ENCODE results near the gene ERCC6.

DNA sequence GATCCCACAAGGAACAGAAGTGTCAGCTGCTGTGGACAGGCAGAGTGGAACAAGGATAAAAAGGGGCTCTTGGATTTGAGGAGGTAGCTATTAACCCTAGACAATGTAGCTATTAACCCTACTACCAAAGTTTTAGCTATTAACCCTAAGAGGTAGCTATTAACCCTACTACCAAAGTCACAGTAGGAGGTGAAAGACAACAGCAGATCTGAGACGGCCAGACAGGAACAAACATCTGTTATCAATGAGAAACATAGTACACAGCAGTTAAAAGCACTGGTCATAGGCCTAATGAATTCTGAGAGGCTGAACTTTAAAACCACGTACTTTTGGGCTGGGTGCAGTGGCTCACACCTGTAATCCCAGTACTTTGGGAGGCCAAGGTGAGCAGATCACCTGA lies 11.9 kb downstream of the ERCC6 start:
- TF ChIP-seq CTCF (IDR thresholded peaks at IDR 0.05) (no peak), POLR2A (IDR thresholded peaks at IDR 0.05) (no peak)
